Neural crest cell (in vitro differentiated cells): ENCODE results near the gene PSENEN. TPM values are rescaled to one million over a fixed set of nuclear protein-coding genes. Genes with fewer than 3 reads are reported as not detected.

Source experiments
- DNase-seq: peaks from one replicate; pipeline ENCODE4 v3.0.0; 2021; ENCODE audit warnings: low read depth, mixed read lengths, low spot score
- H3K27ac Mint-ChIP-seq: one replicate; pipeline ENCODE4 v1.8.0; 2021; ENCODE audit warnings: mild to moderate bottlenecking, mixed read lengths; ENCODE audit not compliant: unreplicated experiment
- H3K27me3 Mint-ChIP-seq: 2 replicates; pipeline ENCODE4 v1.8.0; 2021; ENCODE audit warnings: low read depth, mild to moderate bottlenecking, mixed read lengths
- H3K36me3 Mint-ChIP-seq: 2 replicates; pipeline ENCODE4 v1.8.0; 2021; ENCODE audit warnings: low read depth, mild to moderate bottlenecking, mixed read lengths
- H3K4me1 Mint-ChIP-seq: 2 replicates; pipeline ENCODE4 v1.8.0; 2021; ENCODE audit warnings: mixed read lengths
- H3K4me3 Mint-ChIP-seq: one replicate; pipeline ENCODE4 v1.8.0; 2021; ENCODE audit warnings: mild to moderate bottlenecking, mixed read lengths
- H3K9me3 Mint-ChIP-seq: 2 replicates; pipeline ENCODE4 v1.8.0; 2021; ENCODE audit warnings: mixed read lengths
- total RNA-seq: library from RNA; stranded (reverse); gene quantifications from 2 replicates; pipeline ENCODE4 v1.2.1, GENCODE V29; 2021
- TF ChIP-seq, protein P1 (sequence below): fragments of 200-600 bp; sonication (generic); conservative IDR thresholded peaks from 2 replicates; pipeline ENCODE4 v1.5.0; 2021; ENCODE audit warnings: antibody characterized with exemption, mild to moderate bottlenecking

PSENEN gene
- total RNA-seq, 1 donor from 2014 or later = 67.3 TPM

DNA sequence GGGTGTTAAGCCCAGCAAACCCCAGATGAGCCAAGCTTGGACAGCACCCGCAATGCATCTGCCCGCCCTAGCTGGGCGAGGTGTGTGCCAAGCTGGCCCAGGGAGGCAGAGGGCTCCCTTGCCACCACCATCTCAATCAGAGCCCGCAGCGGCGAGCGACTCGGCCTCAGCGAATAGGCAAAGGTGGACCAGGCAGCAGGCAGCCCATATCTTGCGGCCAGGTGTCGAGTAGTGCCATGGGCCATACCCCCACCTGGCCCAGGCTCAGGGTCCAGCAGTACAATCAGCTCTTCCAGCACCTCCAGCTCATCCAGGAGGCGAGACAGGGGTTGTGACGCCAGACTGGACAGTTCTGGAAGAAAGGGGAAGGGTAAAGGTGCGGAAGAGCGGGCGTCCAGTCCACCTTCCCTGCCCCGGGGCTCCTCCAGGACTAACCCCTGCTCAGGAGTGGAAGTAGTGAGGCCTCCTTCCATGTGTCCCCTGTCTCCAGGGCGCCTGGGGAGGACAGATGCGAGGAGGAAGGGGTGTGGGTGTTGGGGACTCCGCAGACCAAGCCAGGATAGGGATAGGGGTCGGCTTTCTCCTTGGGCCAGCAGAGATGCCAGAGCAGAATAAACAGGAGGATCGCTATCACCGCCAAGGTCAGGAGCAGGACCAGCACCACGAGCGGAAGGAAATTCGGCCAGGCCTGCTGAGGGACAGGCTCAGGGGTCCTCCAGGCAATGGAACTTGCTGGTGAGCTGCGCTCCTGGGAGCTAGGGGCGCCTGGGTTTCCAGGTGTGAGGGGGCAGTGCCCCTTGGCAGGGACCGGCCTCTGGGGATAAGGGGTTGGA is 6.0 kb upstream of the PSENEN start:
- no peaks in the 10 kb centered on the region for H3K9me3 Mint-ChIP-seq
- H3K36me3 Mint-ChIP-seq = peaks cover 7% of the 10 kb centered on the region
- TF ChIP-seq, protein P1, sequence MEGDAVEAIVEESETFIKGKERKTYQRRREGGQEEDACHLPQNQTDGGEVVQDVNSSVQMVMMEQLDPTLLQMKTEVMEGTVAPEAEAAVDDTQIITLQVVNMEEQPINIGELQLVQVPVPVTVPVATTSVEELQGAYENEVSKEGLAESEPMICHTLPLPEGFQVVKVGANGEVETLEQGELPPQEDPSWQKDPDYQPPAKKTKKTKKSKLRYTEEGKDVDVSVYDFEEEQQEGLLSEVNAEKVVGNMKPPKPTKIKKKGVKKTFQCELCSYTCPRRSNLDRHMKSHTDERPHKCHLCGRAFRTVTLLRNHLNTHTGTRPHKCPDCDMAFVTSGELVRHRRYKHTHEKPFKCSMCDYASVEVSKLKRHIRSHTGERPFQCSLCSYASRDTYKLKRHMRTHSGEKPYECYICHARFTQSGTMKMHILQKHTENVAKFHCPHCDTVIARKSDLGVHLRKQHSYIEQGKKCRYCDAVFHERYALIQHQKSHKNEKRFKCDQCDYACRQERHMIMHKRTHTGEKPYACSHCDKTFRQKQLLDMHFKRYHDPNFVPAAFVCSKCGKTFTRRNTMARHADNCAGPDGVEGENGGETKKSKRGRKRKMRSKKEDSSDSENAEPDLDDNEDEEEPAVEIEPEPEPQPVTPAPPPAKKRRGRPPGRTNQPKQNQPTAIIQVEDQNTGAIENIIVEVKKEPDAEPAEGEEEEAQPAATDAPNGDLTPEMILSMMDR = no peak
- H3K27me3 Mint-ChIP-seq = peaks cover 4% of the 10 kb centered on the region
- H3K27ac Mint-ChIP-seq = no peak overlapping the region
- H3K4me3 Mint-ChIP-seq = peak overlapping the region; percentile 89
- no peak for DNase-seq
- peaks cover 19% of the 10 kb centered on the region for H3K4me1 Mint-ChIP-seq

DNA sequence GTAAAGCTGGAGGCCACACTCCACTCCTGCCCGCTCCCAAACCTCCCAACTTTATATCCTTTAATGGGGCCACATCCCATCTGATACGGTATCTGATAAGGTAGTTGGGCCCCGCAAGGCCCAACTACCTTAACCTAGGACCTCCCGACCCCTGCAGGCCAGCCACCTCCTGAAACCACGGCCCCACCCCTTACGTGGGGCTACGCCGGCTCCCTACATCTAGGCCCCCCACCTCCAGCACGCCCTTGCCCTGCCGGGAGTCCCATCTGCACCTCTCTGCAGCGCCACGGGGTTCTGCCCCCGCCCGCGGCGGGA is 5.4 kb upstream of the PSENEN start:
- no peaks in the 10 kb centered on the region for H3K9me3 Mint-ChIP-seq
- TF ChIP-seq, protein P1 = no peak
- peaks cover 22% of the 10 kb centered on the region for H3K4me1 Mint-ChIP-seq
- H3K36me3 Mint-ChIP-seq = peaks cover 2% of the 10 kb centered on the region
- H3K27me3 Mint-ChIP-seq = peaks cover 4% of the 10 kb centered on the region
- no peak for DNase-seq
- H3K4me3 Mint-ChIP-seq = peak overlapping the region; percentile 89
- no peak overlapping the region for H3K27ac Mint-ChIP-seq

DNA sequence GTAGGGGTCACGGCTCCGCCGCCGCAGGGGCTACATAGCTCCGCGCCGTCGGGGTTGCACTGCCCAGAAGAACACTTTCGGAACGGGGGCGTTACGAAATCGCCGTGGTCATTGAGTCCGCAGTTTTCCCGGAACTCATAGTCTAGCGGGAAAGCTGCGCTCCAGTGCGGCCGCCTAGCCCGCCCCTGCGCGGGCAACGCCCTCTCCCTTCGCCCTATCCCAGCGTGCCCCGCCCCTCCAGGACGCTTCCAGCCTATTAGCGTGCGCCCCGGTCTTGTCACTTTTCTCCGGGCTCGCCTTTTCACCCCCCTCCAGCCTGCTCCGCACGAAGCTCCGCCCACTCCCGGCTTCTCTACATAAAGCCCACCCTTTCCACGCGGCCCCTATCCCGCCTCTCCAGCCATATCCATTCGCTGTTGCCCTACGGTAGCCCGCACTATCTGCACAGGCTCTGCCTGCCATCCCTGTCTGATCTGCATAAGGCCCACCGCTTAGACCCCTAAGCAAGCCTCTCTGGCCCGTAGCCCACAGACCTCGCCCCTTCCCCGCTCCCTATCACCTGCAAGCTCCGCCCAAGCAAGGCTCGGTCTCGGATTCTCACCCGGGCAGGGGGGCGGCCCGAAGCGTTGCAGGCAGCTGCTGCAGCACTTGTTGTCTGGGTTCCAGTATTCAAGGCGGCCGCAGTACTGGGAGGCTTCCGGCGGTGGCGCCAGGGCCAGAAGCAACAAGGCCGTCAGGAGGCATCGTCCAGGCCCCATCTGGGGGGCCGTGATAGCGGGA is 4.8 kb upstream of the PSENEN start:
- peak; percentile 98 for DNase-seq
- peaks cover 2% of the 10 kb centered on the region for H3K36me3 Mint-ChIP-seq
- H3K27me3 Mint-ChIP-seq = peaks cover 4% of the 10 kb centered on the region
- TF ChIP-seq, protein P1 = peak; percentile 53
- H3K27ac Mint-ChIP-seq = peak overlapping the region; percentile 98
- peak overlapping the region; percentile 89 for H3K4me3 Mint-ChIP-seq
- H3K9me3 Mint-ChIP-seq = no peaks in the 10 kb centered on the region
- H3K4me1 Mint-ChIP-seq = peaks cover 27% of the 10 kb centered on the region

DNA sequence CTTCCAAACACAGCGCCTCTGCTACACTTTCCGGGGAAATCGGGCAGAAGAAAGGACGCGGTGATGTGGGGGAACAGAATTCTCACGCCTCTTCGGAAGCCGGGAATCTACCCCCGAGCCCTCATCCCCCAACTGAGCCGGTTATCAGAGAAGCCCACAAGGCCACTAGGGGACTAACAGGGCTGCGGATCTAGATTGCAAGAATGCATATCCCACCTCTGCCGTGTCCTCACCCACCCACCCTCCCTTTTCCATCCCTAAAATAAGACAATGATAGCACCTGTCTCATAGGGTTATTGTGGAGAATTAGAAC is 4.3 kb upstream of the PSENEN start:
- peak overlapping the region; percentile 89 for H3K4me3 Mint-ChIP-seq
- peaks cover 33% of the 10 kb centered on the region for H3K4me1 Mint-ChIP-seq
- H3K9me3 Mint-ChIP-seq = no peaks in the 10 kb centered on the region
- peaks cover 4% of the 10 kb centered on the region for H3K27me3 Mint-ChIP-seq
- peaks cover 2% of the 10 kb centered on the region for H3K36me3 Mint-ChIP-seq
- TF ChIP-seq, protein P1 = peak; percentile 45
- peak overlapping the region; percentile 98 for H3K27ac Mint-ChIP-seq
- no peak for DNase-seq

DNA sequence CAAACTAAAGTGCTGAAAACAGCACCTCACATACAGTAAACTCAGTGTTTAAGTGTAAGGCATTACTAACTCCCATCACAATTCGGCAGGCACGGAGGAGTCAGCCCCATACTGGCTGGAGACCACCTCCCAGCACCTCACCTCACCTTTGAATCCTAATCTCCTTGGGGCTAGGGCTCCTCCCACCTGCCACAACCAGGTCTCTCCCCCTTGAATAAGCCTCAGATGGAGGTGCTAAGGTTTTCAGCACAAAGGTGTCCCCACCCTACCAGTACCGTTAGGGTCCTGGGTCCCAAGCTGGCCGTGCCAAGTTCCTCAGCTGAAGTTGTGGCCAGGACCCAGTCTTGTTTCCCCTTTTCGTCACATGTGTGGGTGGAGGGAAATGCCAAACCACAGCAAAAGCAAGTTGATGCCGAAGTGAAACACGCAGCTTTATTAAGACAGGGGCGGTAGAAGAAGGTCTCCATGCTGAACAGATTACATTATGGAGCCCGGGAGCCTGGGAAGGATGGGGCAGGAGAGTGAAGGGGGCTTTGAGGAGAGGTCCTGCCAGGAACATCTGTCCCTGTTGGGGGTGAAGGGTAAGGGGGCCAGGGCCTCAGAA is 3.2 kb upstream of the PSENEN start, which contains the start of gene IGFLR1:
TSS of gene IGFLR1 (minus strand) at position 332 of the 604 bp plus-strand sequence. CDS start 1,272 bp downstream, outside the sequence.
- no peak for DNase-seq
- Mint-ChIP-seq H3K27ac (peak within 1 kb of the TSS; percentile 94), H3K36me3 (peaks cover 2% of the 10 kb centered on the region), H3K27me3 (peaks cover 4% of the 10 kb centered on the region), H3K9me3 (no peaks in the 10 kb centered on the region), H3K4me1 (peaks cover 39% of the 10 kb centered on the region), H3K4me3 (peak within 1 kb of the TSS; percentile 97)
- TF ChIP-seq, protein P1 = no peak
